LNCAP (cell line): ENCODE measurements around the gene SPSB4.

ENCODE experiments used
- TF ChIP-seq, protein P1 (sequence below): fragments of 450-650 bp; IDR thresholded peaks from 2 replicates; pipeline ENCODE4 v1.5.1; 2017; ENCODE audit warnings: mild to moderate bottlenecking

The SPSB4 gene

DNA sequence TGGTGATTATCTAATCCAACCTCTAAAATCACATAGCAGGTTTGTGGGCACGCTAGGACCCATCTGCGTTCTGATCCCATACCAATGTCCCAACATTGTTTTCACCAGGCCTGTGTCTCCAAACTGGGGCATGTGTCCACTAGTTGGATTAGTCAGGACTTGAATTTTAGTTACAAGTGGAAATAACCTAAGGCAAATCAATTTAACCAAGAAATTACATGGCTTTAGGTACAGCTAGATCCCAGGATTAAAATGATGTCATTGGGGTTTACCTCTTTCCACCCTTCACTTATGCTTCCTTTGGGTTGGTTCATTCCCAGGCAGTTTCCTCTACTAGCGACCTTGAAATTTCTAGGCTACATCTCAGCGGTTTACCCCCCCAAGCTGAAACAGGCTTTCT lies 133.3 kb downstream of the SPSB4 start:
- TF ChIP-seq, protein P1, sequence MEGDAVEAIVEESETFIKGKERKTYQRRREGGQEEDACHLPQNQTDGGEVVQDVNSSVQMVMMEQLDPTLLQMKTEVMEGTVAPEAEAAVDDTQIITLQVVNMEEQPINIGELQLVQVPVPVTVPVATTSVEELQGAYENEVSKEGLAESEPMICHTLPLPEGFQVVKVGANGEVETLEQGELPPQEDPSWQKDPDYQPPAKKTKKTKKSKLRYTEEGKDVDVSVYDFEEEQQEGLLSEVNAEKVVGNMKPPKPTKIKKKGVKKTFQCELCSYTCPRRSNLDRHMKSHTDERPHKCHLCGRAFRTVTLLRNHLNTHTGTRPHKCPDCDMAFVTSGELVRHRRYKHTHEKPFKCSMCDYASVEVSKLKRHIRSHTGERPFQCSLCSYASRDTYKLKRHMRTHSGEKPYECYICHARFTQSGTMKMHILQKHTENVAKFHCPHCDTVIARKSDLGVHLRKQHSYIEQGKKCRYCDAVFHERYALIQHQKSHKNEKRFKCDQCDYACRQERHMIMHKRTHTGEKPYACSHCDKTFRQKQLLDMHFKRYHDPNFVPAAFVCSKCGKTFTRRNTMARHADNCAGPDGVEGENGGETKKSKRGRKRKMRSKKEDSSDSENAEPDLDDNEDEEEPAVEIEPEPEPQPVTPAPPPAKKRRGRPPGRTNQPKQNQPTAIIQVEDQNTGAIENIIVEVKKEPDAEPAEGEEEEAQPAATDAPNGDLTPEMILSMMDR: no peak

DNA sequence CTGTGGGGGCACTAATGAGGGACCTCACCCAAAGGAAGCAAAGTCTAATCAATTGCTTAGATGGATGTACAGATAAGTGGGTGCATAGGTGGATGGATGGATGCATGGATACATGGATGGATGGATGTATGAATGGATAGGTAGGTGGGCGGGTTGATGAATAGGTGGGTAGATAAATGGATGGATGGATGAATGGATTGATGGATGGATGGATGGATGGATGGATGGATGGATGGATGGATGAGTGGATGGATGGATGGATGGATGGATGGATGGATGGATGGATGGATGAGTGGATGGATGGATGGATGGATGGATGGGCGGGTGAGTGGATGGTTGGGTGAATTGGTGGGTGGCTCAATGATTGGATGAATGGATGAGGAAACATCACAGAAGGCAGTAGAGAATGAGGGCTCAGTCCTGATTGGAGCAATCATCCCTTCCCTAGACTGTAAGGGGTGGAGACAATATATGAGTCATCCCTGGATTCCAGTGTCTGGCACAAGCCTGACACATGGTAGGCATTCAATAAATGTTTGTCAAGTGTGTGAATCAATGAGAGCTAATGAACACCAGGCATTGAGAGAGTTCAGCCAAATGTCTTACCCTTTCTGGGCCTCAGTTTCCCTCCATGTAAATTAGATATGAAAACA lies 140.1 kb downstream of the SPSB4 start:
- TF ChIP-seq, protein P1: no peak

DNA sequence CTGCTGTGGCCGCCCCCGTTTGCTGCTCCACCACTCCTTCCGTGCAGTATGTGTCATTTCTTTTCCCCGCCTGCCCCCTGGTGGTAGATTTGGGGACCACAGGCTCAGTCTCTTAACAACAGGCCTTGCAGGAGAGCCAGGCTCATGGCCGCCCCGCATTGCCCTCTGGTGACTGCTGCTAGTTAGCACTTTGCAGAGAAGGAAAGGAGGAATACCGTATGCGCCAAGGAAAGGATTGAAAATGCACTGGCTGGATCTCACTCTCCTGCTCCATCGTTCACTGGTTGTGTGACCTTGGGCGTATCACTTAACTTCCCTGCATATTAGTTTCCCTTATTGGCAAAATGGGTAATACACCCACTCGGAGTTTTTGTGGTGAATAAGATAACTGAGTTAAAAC lies 141.2 kb downstream of the SPSB4 start:
- TF ChIP-seq, protein P1: peak; percentile 99

DNA sequence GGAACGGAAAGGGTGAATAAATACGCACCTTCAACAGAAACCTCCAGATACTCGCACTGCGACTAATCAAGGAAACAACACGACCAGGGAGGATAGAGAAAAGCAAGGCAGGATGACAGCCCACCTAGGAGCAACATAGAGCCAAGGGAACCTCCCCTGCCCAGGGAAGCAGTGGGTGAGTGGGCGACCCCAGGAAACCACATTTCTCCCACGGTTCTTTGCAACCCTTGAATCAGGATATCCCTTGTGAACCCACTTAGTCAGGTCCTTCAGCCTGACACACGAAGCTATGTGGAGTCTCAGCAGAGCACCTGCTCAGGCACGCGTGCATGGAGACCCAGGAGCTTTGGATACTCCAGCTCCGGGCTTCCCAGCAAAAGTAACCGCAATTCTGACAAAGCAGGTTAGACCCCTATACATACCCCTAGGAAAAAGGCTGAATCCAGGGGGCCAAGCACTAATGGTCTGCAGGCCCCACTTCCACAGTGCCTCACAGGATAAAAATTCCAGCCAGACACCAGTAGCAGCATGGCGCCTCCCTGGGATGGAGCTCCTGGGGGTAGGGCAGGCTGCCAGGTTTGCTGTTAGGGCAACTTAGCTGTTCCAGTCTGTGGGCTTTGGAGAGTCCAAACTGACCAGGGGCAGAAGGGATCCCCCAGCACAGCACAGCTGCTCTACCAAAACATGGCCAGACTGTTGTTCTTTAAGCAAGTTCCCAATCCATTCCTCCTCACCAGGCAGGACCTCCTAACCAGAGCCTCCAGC lies 142.1 kb downstream of the SPSB4 start:
- TF ChIP-seq, protein P1: no peak
